NCI-H2107 (cell line): Measurements from ENCODE around the gene ANKRD28.

Source experiments
- DNase-seq: peaks from one replicate; lab custom pipeline; 2025; lab: John Stamatoyannopoulos, UW

The ANKRD28 gene

GRCh38 chr3:15722877-15723623, 74.7 kb downstream of the ANKRD28 start:
- DNase-seq: no peak

GRCh38 chr3:15716178-15716577, 81.6 kb downstream of the ANKRD28 start:
- DNase-seq: no peak

GRCh38 chr3:15714448-15714847, 83.3 kb downstream of the ANKRD28 start:
- DNase-seq: no peak

- DNase-seq: no peak
These were observed 84.4 kb downstream of the ANKRD28 start for GRCh38 chr3:15713364-15713763.

- DNase-seq: no peak
These were observed 86.5 kb downstream of the ANKRD28 start for GRCh38 chr3:15711281-15711680.

- no peak for DNase-seq
These were observed 88.7 kb downstream of the ANKRD28 start for GRCh38 chr3:15708882-15709677.

GRCh38 chr3:15707779-15708178, 90.0 kb downstream of the ANKRD28 start:
- no peak for DNase-seq

- DNase-seq: no peak
These were observed 94.4 kb downstream of the ANKRD28 start for GRCh38 chr3:15703346-15703745.

- DNase-seq: no peak
These were observed 103.2 kb downstream of the ANKRD28 start for GRCh38 chr3:15694628-15695027.

GRCh38 chr3:15693355-15693754, 104.4 kb downstream of the ANKRD28 start:
- DNase-seq: no peak

GRCh38 chr3:15690748-15691147, 107.0 kb downstream of the ANKRD28 start:
- no peak for DNase-seq

GRCh38 chr3:15690230-15690629, 107.5 kb downstream of the ANKRD28 start:
- no peak for DNase-seq

GRCh38 chr3:15685927-15686326, 111.9 kb downstream of the ANKRD28 start:
- no peak for DNase-seq

- no peak for DNase-seq
These were observed 114.5 kb downstream of the ANKRD28 start for GRCh38 chr3:15683253-15683652.

- no peak for DNase-seq
These were observed 115.1 kb downstream of the ANKRD28 start for GRCh38 chr3:15682561-15683185.

GRCh38 chr3:15681668-15682067, 116.1 kb downstream of the ANKRD28 start:
- DNase-seq: no peak

- DNase-seq: no peak
These were observed 118.5 kb downstream of the ANKRD28 start for GRCh38 chr3:15679306-15679705.

GRCh38 chr3:15676259-15676658, 121.5 kb downstream of the ANKRD28 start:
- no peak for DNase-seq

GRCh38 chr3:15673536-15673935, 124.2 kb downstream of the ANKRD28 start:
- DNase-seq: no peak

GRCh38 chr3:15667484-15667883, 130.3 kb downstream of the ANKRD28 start:
- DNase-seq: no peak

- no peak for DNase-seq
These were observed 131.5 kb downstream of the ANKRD28 start for GRCh38 chr3:15666277-15666676.

- no peak for DNase-seq
These were observed 132.1 kb downstream of the ANKRD28 start for GRCh38 chr3:15665510-15666150.
